ENCODE measurements around the gene HDAC4.

Gene HDAC4

DNA sequence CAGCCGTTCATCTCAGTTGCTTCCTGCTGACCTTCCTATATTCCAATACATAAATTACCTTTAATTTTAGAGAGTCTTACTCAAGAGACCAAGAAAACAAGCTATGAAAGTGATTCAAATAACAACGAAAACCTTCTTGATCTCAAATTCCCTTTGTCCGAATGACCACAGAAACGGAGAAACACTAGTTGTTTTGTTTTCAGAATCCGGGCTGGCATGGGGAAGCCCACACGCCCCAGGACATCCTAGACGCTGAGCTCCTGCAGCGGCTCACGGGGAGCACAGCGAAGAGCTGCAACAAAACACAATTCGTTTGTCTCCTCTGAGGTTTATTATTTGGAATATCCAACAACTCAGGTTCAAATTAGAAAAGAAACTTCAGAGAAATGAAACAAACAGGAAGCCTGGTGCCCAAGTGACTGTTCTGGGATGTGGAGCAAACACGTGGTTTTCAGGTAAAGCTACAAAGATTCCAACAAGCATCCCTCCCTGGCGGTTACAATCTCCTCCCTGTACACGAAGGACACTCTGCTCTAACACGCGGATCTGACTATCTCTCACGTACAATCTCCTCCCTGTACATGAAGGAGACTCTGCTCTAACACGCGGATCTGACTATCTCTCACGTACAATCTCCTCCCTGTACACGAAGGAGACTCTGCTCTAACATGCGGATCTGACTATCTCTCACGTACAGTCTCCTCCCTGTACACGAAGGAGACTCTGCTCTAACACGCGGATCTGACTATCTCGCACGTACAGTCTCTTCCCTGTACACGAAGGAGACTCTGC is 315.4 kb downstream of the HDAC4 start:
- TF ChIP-seq GATA2 (IDR thresholded peaks at IDR 0.05; ENCODE audit: low read depth, low read length): no peak
- TF ChIP-seq GATA3 (IDR thresholded peaks at IDR 0.05; ENCODE audit: low read depth, low read length): no peak

- TF ChIP-seq GATA3 (IDR thresholded peaks at IDR 0.05; ENCODE audit: low read depth, low read length): no peak
- TF ChIP-seq GATA2 (IDR thresholded peaks at IDR 0.05; ENCODE audit: low read depth, low read length): no peak
These were observed 316.8 kb downstream of the HDAC4 start for GRCh38 chr2:239084007-239084406.

DNA sequence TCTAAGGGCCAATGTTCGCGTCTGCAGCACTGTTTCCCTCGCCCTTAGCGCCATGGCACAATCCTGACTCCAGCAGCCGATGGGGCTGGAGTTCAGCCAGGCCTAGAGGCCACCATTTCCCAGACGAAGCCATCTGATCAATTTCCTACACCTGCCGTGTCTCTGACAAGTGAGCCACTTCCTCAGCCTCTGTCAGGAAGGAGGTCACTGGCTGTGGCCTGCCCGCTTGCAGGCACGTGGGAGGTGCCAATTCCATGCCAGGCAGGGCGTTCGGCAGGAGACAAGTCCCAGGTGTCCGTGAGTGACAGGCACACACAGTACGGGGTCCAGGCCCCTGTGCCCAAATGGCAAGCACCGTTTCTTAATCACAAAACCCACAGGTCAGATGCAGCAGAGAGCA is 318.4 kb downstream of the HDAC4 start:
- TF ChIP-seq GATA3 (IDR thresholded peaks at IDR 0.05; ENCODE audit: low read depth, low read length) (no peak), GATA2 (IDR thresholded peaks at IDR 0.05; ENCODE audit: low read depth, low read length) (no peak)

- TF ChIP-seq GATA3 (IDR thresholded peaks at IDR 0.05; ENCODE audit: low read depth, low read length): no peak
- no peak for TF ChIP-seq GATA2 (IDR thresholded peaks at IDR 0.05; ENCODE audit: low read depth, low read length)
These were observed 319.2 kb downstream of the HDAC4 start for GRCh38 chr2:239081622-239082021.

DNA sequence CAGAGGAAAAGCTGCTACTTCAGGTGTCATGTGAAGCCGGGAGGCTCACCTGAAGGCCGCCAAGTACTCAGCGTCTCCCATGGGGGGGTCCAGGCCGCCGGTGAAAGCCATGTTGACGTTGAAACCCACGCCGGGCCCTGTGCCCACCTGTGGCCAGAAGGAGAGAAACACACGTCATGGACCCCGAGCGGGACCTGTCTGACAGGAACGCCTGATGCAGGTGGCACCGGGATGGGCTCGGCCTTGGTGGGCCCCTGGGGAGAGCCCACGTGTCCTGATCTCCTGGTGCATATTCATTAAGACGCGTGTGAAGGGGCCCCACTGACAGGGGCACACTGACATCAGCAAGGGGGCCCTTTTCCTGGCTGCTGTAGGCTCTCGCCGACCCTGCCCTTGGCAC is 319.8 kb downstream of the HDAC4 start:
- TF ChIP-seq GATA3 (IDR thresholded peaks at IDR 0.05; ENCODE audit: low read depth, low read length): no peak
- no peak for TF ChIP-seq GATA2 (IDR thresholded peaks at IDR 0.05; ENCODE audit: low read depth, low read length)

GRCh38 chr2:239079671-239080294 is 321.0 kb downstream of the HDAC4 start:
- TF ChIP-seq GATA2 (IDR thresholded peaks at IDR 0.05; ENCODE audit: low read depth, low read length) (no peak), GATA3 (IDR thresholded peaks at IDR 0.05; ENCODE audit: low read depth, low read length) (no peak)

DNA sequence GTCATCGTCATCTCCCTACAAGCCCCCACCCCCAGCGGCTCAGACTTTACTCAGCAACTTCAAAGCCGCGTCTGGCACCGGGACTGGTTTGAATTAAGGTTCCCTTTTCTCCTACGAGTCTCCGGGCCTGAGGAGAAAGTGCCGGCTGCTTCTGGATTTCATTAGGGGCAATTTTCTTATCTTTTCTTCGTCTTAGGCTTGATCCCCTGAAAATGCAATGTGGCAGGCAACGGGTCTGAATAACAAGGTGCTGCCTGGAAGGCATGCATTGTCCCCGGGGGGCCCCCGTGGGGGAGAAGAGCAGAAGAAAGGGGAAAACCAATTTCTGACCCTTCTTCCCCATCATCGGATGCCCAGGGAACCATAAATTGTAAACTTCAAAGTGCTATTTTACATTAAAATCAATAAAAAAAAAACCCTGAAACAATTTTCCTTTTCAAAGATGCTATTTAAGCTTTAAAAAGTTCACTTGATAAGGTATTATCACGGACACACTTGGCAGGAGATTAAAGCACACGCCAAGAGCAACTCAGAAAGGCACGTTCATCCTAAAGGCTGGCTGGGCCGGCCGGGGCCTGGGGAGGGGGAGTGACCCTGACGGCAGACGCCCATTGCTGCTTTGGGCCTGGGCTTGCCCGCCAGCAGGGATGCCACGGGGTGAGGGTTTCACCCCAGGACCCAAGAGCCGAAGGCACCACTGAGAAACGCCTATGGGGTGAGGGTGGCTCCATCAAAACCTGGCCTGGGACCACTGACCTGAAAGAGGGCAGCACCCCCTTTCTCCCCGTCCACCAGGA is 322.5 kb downstream of the HDAC4 start:
- no peak for TF ChIP-seq GATA3 (IDR thresholded peaks at IDR 0.05; ENCODE audit: low read depth, low read length)
- peak; percentile 41; the same call in 1 of the 2 replicates for TF ChIP-seq GATA2 (IDR thresholded peaks at IDR 0.05; ENCODE audit: low read depth, low read length)

GRCh38 chr2:239077260-239077659 is 323.6 kb downstream of the HDAC4 start:
- TF ChIP-seq GATA3 (IDR thresholded peaks at IDR 0.05; ENCODE audit: low read depth, low read length) (no peak), GATA2 (IDR thresholded peaks at IDR 0.05; ENCODE audit: low read depth, low read length) (no peak)

- TF ChIP-seq GATA2 (IDR thresholded peaks at IDR 0.05; ENCODE audit: low read depth, low read length): no peak
- no peak for TF ChIP-seq GATA3 (IDR thresholded peaks at IDR 0.05; ENCODE audit: low read depth, low read length)
These were observed 324.7 kb downstream of the HDAC4 start for GRCh38 chr2:239075918-239076758.

DNA sequence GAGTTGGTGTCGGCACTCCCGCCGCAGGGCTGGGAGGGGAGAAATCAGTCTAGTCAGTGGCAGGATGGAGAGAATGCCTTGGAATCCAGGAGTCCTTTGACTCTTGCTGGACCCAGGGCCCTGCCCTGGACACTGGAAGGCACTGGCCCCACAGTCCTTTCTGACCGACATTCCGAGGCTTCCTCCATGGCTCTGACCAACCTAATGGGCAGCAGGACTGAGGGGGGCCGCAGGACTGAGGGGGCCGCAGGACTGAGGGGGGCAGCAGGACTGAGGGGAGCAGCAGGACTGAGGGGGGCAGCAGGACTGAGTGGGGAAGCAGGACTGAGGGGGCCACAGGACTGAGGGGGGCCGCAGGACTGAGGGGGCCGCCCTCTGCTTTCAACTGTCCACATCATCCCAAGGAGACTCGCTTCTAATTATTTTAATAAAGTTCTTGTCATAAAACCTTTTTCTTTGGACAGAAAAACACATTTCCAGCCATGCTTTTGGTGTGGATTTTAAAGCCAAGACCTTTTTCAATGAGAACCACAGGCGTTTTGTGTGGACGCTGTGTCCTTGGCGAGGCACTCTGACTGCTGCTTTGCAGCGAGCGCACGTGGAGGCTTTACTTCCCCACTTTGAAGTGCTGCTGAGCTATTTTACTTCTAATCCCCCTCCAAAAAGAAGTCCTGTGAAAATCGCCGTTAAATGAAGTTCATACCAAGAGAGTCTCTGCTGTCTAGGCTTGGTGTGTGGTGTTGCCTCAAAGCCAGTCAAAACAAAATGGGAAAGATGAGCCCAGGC is 326.9 kb downstream of the HDAC4 start:
- TF ChIP-seq GATA3 (IDR thresholded peaks at IDR 0.05; ENCODE audit: low read depth, low read length): no peak
- TF ChIP-seq GATA2 (IDR thresholded peaks at IDR 0.05; ENCODE audit: low read depth, low read length): no peak

- TF ChIP-seq GATA2 (IDR thresholded peaks at IDR 0.05; ENCODE audit: low read depth, low read length): no peak
These were observed 327.6 kb downstream of the HDAC4 start for GRCh38 chr2:239073270-239073669.

GRCh38 chr2:239072786-239073185 is 328.0 kb downstream of the HDAC4 start:
- TF ChIP-seq GATA3 (IDR thresholded peaks at IDR 0.05; ENCODE audit: low read depth, low read length) (no peak), GATA2 (IDR thresholded peaks at IDR 0.05; ENCODE audit: low read depth, low read length) (no peak)

DNA sequence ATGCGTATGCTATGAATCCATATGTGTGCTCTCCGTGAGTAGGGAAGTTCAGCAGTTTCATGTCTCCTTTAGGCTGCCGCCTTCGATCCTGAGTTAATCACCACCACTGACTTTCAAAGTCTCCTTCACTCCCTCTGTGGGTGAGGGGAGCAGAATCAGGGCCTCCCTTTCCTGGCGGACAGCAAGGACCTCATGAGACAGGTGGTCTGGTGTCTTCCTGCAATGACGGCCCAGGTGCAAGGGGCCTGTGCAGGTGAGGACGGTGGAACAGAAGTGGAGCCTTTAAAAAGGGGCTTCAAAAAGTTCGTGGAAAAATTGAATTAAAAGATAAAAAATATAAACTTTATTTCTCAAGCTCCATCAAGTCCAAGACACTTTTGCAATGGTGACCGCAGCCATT is 330.4 kb downstream of the HDAC4 start:
- TF ChIP-seq GATA3 (IDR thresholded peaks at IDR 0.05; ENCODE audit: low read depth, low read length) (no peak), GATA2 (IDR thresholded peaks at IDR 0.05; ENCODE audit: low read depth, low read length) (no peak)

Data from SH-SY5Y (cell line).